Activated CD4-positive, alpha-beta T cell treated with anti-CD3 and anti-CD28 coated beads for 4 hours (primary cell): Measurements from ENCODE around the gene SOHLH1.

Source experiments
- DNase-seq, 2 donors: peaks; one replicate each; pipeline ENCODE4 v3.0.0-alpha.2; 2020

SOHLH1 gene

GRCh38 chr9:135699440-135699839 lies at the start of gene SOHLH1:
Gene SOHLH1, minus strand, starts transcription at chr9:135699481. Its CDS starts 14 bp downstream, at chr9:135699467.
- no peak for DNase-seq

GRCh38 chr9:135748676-135749075 lies 49.4 kb upstream of the SOHLH1 start:
- DNase-seq = no peak

GRCh38 chr9:135747311-135747710 lies 48.0 kb upstream of the SOHLH1 start:
- no peak for DNase-seq

- DNase-seq = no peak
These were observed 47.3 kb upstream of the SOHLH1 start for GRCh38 chr9:135746565-135746964.

- no peak for DNase-seq
These were observed 46.5 kb upstream of the SOHLH1 start for GRCh38 chr9:135745686-135746324.

GRCh38 chr9:135745189-135745588 lies 45.9 kb upstream of the SOHLH1 start:
- no peak for DNase-seq

- no peak for DNase-seq
These were observed 45.2 kb upstream of the SOHLH1 start for GRCh38 chr9:135744333-135745070.

GRCh38 chr9:135743546-135744332 lies 44.5 kb upstream of the SOHLH1 start:
- no peak for DNase-seq

- DNase-seq = no peak
These were observed 43.7 kb upstream of the SOHLH1 start for GRCh38 chr9:135743021-135743420.

- no peak for DNase-seq
These were observed 42.3 kb upstream of the SOHLH1 start for GRCh38 chr9:135741276-135742219.

GRCh38 chr9:135739271-135740220 lies 40.3 kb upstream of the SOHLH1 start:
- no peak for DNase-seq

- DNase-seq = no peak
These were observed 38.7 kb upstream of the SOHLH1 start for GRCh38 chr9:135737840-135738521.

GRCh38 chr9:135736979-135737839 lies 37.9 kb upstream of the SOHLH1 start:
- DNase-seq = no peak

- DNase-seq = no peak
These were observed 37.1 kb upstream of the SOHLH1 start for GRCh38 chr9:135736272-135736978.

GRCh38 chr9:135734616-135735144 lies 35.4 kb upstream of the SOHLH1 start:
- DNase-seq = no peak

GRCh38 chr9:135732569-135733257 lies 33.4 kb upstream of the SOHLH1 start:
- no peak for DNase-seq

GRCh38 chr9:135731454-135731853 lies 32.2 kb upstream of the SOHLH1 start:
- no peak for DNase-seq

GRCh38 chr9:135729480-135729879 lies 30.2 kb upstream of the SOHLH1 start:
- DNase-seq = no peak
